OCI-LY7 (cell line): Measurements from ENCODE around the gene WDR5. TPM values are rescaled to one million over a fixed set of nuclear protein-coding genes. Genes with fewer than 3 reads are reported as not detected.

Source experiments
- BruUV-seq: library from RNA; stranded (reverse); fragments of 400-500 nt; replicated peaks from 2 replicates; lab custom pipeline; 2021; lab: Mats Ljungman, UMichigan
- CTCF ChIA-PET: fragments of 300-600 bp; sonication (Branson Sonifier 250); formaldehyde crosslinking; loops from one replicate; lab custom pipeline; 2022; ENCODE audit warnings: antibody characterized with exemption; ENCODE audit not compliant: unreplicated experiment; lab: Charles Lee
- POLR2A ChIA-PET: fragments of 300-600 bp; sonication (Branson Sonifier 250); formaldehyde crosslinking; loops from one replicate; lab custom pipeline; 2022; ENCODE audit warnings: antibody characterized with exemption; lab: Charles Lee
- DNase-seq: peaks from one replicate; pipeline ENCODE4 v3.0.0-alpha.2; 2015; ENCODE audit warnings: low spot score
- H2AFZ ChIP-seq: fragments of 200-600 bp; sonication (generic), shearing (Covaris generic); 2 replicates; pipeline ENCODE4 v1.6.1; 2014; ENCODE audit warnings: mild to moderate bottlenecking, antibody characterized with exemption, low read length, moderate library complexity
- H3K27ac ChIP-seq: fragments of 200-600 bp; sonication (generic); 2 replicates; pipeline ENCODE4 v1.5.1; 2014; ENCODE audit warnings: mixed run types, low read depth, mild to moderate bottlenecking, moderate library complexity, low read length, inconsistent platforms; ENCODE audit not compliant: poor library complexity, severe bottlenecking
- H3K36me3 ChIP-seq: fragments of 200-600 bp; sonication (generic); 2 replicates; pipeline ENCODE4 v1.6.1; 2014; ENCODE audit warnings: mild to moderate bottlenecking, antibody characterized with exemption, low read length, moderate library complexity, mixed read lengths; ENCODE audit not compliant: insufficient read depth
- H3K4me1 ChIP-seq: fragments of 200-600 bp; sonication (generic); 2 replicates; pipeline ENCODE4 v1.5.1; 2014; ENCODE audit warnings: mild to moderate bottlenecking, low read length; ENCODE audit not compliant: insufficient read depth, poor library complexity, severe bottlenecking
- H3K4me2 ChIP-seq: fragments of 200-600 bp; sonication (generic); 2 replicates; pipeline ENCODE4 v1.6.1; 2014; ENCODE audit warnings: mild to moderate bottlenecking, low read length
- H3K4me3 ChIP-seq: fragments of 200-600 bp; sonication (generic); 2 replicates; pipeline ENCODE4 v1.5.1; 2014; ENCODE audit warnings: mild to moderate bottlenecking, low read depth, low read length; ENCODE audit not compliant: poor library complexity, severe bottlenecking
- H3K79me2 ChIP-seq: fragments of 200-600 bp; sonication (generic); 2 replicates; pipeline ENCODE4 v1.6.1; 2016; ENCODE audit warnings: low read depth, mild to moderate bottlenecking, low read length, moderate library complexity, mixed read lengths; ENCODE audit not compliant: insufficient read depth
- H3K9me2 ChIP-seq: fragments of 200-600 bp; sonication (generic); 2 replicates; pipeline ENCODE4 v1.6.1; 2016; ENCODE audit warnings: mild to moderate bottlenecking, low read length, mixed read lengths; ENCODE audit not compliant: insufficient read depth
- H3K9me3 ChIP-seq: fragments of 200-600 bp; sonication (generic); 2 replicates; pipeline ENCODE4 v1.6.1; 2014; ENCODE audit warnings: mild to moderate bottlenecking, mixed run types, low read length, mixed read lengths
- H4K20me1 ChIP-seq: fragments of 200-600 bp; sonication (generic); 2 replicates; pipeline ENCODE4 v1.6.1; 2014; ENCODE audit warnings: mild to moderate bottlenecking, antibody characterized with exemption, low read length, moderate library complexity, mixed read lengths; ENCODE audit not compliant: insufficient read depth
- EZH2phosphoT487 ChIP-seq: fragments of 200-600 bp; sonication (generic); IDR thresholded peaks from 2 replicates; pipeline ENCODE4 v1.6.1; 2018; ENCODE audit warnings: low read depth, borderline replicate concordance, mild to moderate bottlenecking, mixed run types, antibody characterized with exemption, low read length, moderate library complexity, mixed read lengths
- intact Hi-C: fragments of 100-400 bp; cut with micrococcal nuclease; formaldehyde crosslinking; loops from one replicate; pipeline ENCODE4 v1.10.0; 2022; ENCODE audit not compliant: unreplicated experiment
- total RNA-seq, 2 experiments: library from RNA; depleted of rRNA in 1 of 2; stranded (reverse); fragments of >200 nt in 1 of 2; shearing (Covaris generic) in 1 of 2; gene quantifications; 2 replicates each; pipeline ENCODE4 v1.2.3, GENCODE V29; 2014 to 2022
- TF ChIP-seq, protein P1 (sequence below): fragments of 200-600 bp; sonication (generic); conservative IDR thresholded peaks from 2 replicates; pipeline ENCODE4 v1.5.1; 2014; ENCODE audit warnings: mild to moderate bottlenecking, antibody characterized with exemption, low read length, moderate library complexity, mixed read lengths

The WDR5 gene
- total RNA-seq, 2 experiments from 2014 or later, result 32.5 to 44.6 TPM

GRCh38 chr9:134168757-134169550, 33.1 kb downstream of the WDR5 start:
- intact Hi-C loops, result no loop called here

DNA sequence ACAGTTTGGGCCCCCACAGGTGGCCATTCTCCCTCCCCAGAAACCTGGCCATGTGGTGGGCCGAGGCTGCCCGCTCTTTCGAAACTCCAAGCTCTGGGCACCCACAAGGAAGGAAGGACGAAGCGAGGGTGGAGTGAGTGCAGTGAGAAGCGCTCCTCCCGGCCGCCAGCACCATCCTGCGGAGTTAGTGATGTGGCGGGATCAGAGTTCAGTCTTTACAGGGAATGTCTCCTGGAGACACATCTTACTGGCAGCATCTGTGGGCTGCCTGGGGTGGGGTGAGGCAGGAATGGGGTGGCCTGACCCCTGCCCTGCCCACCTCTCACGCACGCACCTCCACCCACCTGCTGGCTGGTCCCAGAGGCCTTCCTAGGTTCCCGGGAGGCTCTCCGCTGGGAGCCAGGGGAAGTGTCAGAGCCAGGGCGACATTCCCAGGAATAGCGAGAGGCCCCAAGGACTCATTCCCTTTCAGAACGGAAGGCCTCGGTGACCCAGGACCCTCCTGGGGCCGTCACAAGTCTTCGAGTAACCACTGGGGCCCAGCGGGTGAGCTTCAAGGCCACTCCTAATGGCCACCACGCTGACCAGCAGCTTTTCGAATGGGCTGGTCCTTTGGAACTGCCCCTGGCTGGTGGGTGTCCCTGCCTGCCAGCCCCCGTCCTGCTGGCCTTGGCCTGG, 34.0 kb downstream of the WDR5 start:
- TF ChIP-seq EZH2phosphoT487, result no peak
- TF ChIP-seq, protein P1, sequence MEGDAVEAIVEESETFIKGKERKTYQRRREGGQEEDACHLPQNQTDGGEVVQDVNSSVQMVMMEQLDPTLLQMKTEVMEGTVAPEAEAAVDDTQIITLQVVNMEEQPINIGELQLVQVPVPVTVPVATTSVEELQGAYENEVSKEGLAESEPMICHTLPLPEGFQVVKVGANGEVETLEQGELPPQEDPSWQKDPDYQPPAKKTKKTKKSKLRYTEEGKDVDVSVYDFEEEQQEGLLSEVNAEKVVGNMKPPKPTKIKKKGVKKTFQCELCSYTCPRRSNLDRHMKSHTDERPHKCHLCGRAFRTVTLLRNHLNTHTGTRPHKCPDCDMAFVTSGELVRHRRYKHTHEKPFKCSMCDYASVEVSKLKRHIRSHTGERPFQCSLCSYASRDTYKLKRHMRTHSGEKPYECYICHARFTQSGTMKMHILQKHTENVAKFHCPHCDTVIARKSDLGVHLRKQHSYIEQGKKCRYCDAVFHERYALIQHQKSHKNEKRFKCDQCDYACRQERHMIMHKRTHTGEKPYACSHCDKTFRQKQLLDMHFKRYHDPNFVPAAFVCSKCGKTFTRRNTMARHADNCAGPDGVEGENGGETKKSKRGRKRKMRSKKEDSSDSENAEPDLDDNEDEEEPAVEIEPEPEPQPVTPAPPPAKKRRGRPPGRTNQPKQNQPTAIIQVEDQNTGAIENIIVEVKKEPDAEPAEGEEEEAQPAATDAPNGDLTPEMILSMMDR, result no peak
- ChIA-PET POLR2A (no interaction called here), CTCF (no interaction called here)
- H3K79me2 ChIP-seq, result peaks cover 5% of the 10 kb centered on the region; the same call in 1 of the 2 replicates
- intact Hi-C loops, result loop anchor here (1.0 to 5.0 kb wide), 3 partner anchors 47 to 273 kb away; no protein-coding TSS in a partner anchor
- no peaks in the 10 kb centered on the region for H4K20me1 ChIP-seq
- no TSS peak for BruUV-seq
- DNase-seq, result no peak
- H3K36me3 ChIP-seq, result no peaks in the 10 kb centered on the region
- H3K9me2 ChIP-seq, result no peaks in the 10 kb centered on the region
- H3K27ac ChIP-seq, result no peak overlapping the region
- H3K4me2 ChIP-seq, result no peak overlapping the region
- no peak overlapping the region for H2AFZ ChIP-seq
- no peak overlapping the region for H3K4me3 ChIP-seq
- H3K4me1 ChIP-seq, result peaks cover 21% of the 10 kb centered on the region
- H3K9me3 ChIP-seq, result no peaks in the 10 kb centered on the region

More at GRCh38 chr9:134168757-134169550, 33.1 kb downstream of the WDR5 start:
- Histone ChIP-seq H3K36me3 (no peaks in the 10 kb centered on the region), H3K27ac (no peak overlapping the region), H4K20me1 (no peaks in the 10 kb centered on the region), H3K4me1 (peaks cover 12% of the 10 kb centered on the region), H3K9me3 (no peaks in the 10 kb centered on the region), H2AFZ (no peak overlapping the region), H3K4me2 (no peak overlapping the region), H3K4me3 (no peak overlapping the region), H3K79me2 (peaks cover 5% of the 10 kb centered on the region; the same call in 1 of the 2 replicates), H3K9me2 (no peaks in the 10 kb centered on the region)
- DNase-seq, result no peak
- no TSS peak for BruUV-seq
- ChIA-PET POLR2A (no interaction called here), CTCF (no interaction called here)
- no peak for TF ChIP-seq EZH2phosphoT487
- TF ChIP-seq, protein P1, result peak; percentile 57
